ENCODE data around the gene SLC14A1. TPM values are rescaled to one million over a fixed set of nuclear protein-coding genes. Genes with fewer than 3 reads are reported as not detected.

Gene SLC14A1
- total and polyA plus RNA-seq, 9 donors = 0.20 to 3.3 (median 0.43) TPM; not detected in 1

GRCh38 chr18:45745817-45746461 is 22.0 kb downstream of the SLC14A1 start:
- H3K27ac ChIP-seq = no peak overlapping the region
- intact Hi-C loops (cut with DNase I) = no loop called here
- DNase-seq = no peak
- no peaks in the 10 kb centered on the region for H3K36me3 ChIP-seq
- H3K4me3 ChIP-seq = no peak overlapping the region
- no peak for TF ChIP-seq CTCF (IDR thresholded peaks at IDR 0.05)
- TF ChIP-seq POLR2A (IDR thresholded peaks at IDR 0.05) = no peak
- no peak for TF ChIP-seq EP300 (IDR thresholded peaks at IDR 0.05)
- 79 to 92% (median 88%) methylated on average over 5 of the region's 5 CpGs for WGBS, 3 donors
- no peaks in the 10 kb centered on the region for H3K27me3 ChIP-seq
- no peaks in the 10 kb centered on the region for H3K9me3 ChIP-seq
- H3K4me1 ChIP-seq (ENCODE audit: insufficient read depth) = no peaks in the 10 kb centered on the region

- no peak for DNase-seq
- WGBS, 3 donors = 38 to 47% (median 41%) methylated on average over 2 of the region's 2 CpGs
- TF ChIP-seq CTCF (IDR thresholded peaks at IDR 0.05) = no peak
- no peak for TF ChIP-seq POLR2A (IDR thresholded peaks at IDR 0.05)
- no peak for TF ChIP-seq EP300 (IDR thresholded peaks at IDR 0.05)
- no peaks in the 10 kb centered on the region for H3K27me3 ChIP-seq
- H3K4me1 ChIP-seq (ENCODE audit: insufficient read depth) = no peaks in the 10 kb centered on the region
- H3K4me3 ChIP-seq = no peak overlapping the region
- intact Hi-C loops (cut with DNase I) = no loop called here
- no peak overlapping the region for H3K27ac ChIP-seq
- no peaks in the 10 kb centered on the region for H3K36me3 ChIP-seq
- H3K9me3 ChIP-seq = no peaks in the 10 kb centered on the region
Measured at GRCh38 chr18:45748501-45748900, 24.5 kb downstream of the SLC14A1 start.

- no peaks in the 10 kb centered on the region for H3K4me1 ChIP-seq (ENCODE audit: insufficient read depth)
- TF ChIP-seq POLR2A (IDR thresholded peaks at IDR 0.05) (no peak), CTCF (IDR thresholded peaks at IDR 0.05) (no peak), EP300 (IDR thresholded peaks at IDR 0.05) (no peak)
- H3K4me3 ChIP-seq = no peak overlapping the region
- H3K36me3 ChIP-seq = no peaks in the 10 kb centered on the region
- 61 to 72% (median 71%) methylated on average over 6 of the region's 6 CpGs for WGBS, 3 donors
- DNase-seq = no peak
- no peaks in the 10 kb centered on the region for H3K27me3 ChIP-seq
- H3K27ac ChIP-seq = no peak overlapping the region
- no peaks in the 10 kb centered on the region for H3K9me3 ChIP-seq
- intact Hi-C loops (cut with DNase I) = no loop called here
Measured at GRCh38 chr18:45749918-45750689, 26.1 kb downstream of the SLC14A1 start.

- Histone ChIP-seq H3K36me3 (no peaks in the 10 kb centered on the region), H3K4me1 (ENCODE audit: insufficient read depth) (no peaks in the 10 kb centered on the region), H3K27ac (no peak overlapping the region), H3K27me3 (no peaks in the 10 kb centered on the region), H3K4me3 (no peak overlapping the region), H3K9me3 (no peaks in the 10 kb centered on the region)
- intact Hi-C loops (cut with DNase I) = no loop called here
- WGBS, 3 donors = 90 to 91% (median 90%) methylated on average over 3 of the region's 3 CpGs
- TF ChIP-seq CTCF (IDR thresholded peaks at IDR 0.05) = no peak
- DNase-seq = no peak
Measured at GRCh38 chr18:45751766-45752165, 27.8 kb downstream of the SLC14A1 start.

Data from ovary (tissue), 9 donors.